Panc1 (cell line): ENCODE data around the gene C14orf93. TPM values are rescaled to one million over a fixed set of nuclear protein-coding genes. Genes with fewer than 3 reads are reported as not detected.

Experiments
- ATAC-seq: fragments of 200-7000 bp; cut with Tn5 transposase; 2 replicates; pipeline ENCODE4 v1.9.1; 2020; ENCODE audit warnings: mild to moderate bottlenecking, moderate library complexity
- BruUV-seq: library from RNA; stranded (reverse); fragments of 400-500 nt; replicated peaks from 2 replicates; lab custom pipeline; 2021; lab: Mats Ljungman, UMichigan
- CTCF ChIA-PET: fragments of 300-600 bp; sonication (Branson Sonifier 250); formaldehyde crosslinking; loops from one replicate; lab custom pipeline; 2022; ENCODE audit warnings: antibody characterized with exemption; lab: Charles Lee
- POLR2A ChIA-PET: fragments of 300-600 bp; sonication (Branson Sonifier 250); formaldehyde crosslinking; loops from one replicate; lab custom pipeline; 2022; ENCODE audit warnings: antibody characterized with exemption; lab: Charles Lee
- DNase-seq: peaks from one replicate; pipeline ENCODE4 v3.0.0-alpha.2; 2010; ENCODE audit warnings: low read depth, low spot score
- H3K27ac ChIP-seq: 2 replicates; pipeline ENCODE4 v1.5.1; 2011; ENCODE audit warnings: mild to moderate bottlenecking, low read length, inconsistent platforms
- H3K27me3 ChIP-seq: fragments of 200-500 bp; sonication (Bioruptor generic); 2 replicates; pipeline ENCODE4 v1.6.0; 2014; ENCODE audit warnings: low read length, inconsistent platforms; ENCODE audit not compliant: control insufficient read depth, insufficient read depth
- H3K36me3 ChIP-seq: fragments of 200-500 bp; sonication (Bioruptor generic); 2 replicates; pipeline ENCODE4 v1.5.1; 2014; ENCODE audit warnings: inconsistent platforms, mild to moderate bottlenecking, low read length, moderate library complexity; ENCODE audit not compliant: control insufficient read depth, insufficient read depth
- H3K4me1 ChIP-seq: 2 replicates; pipeline ENCODE4 v1.5.1; 2011; ENCODE audit warnings: inconsistent platforms, mild to moderate bottlenecking, low read length, moderate library complexity; ENCODE audit not compliant: control insufficient read depth, insufficient read depth
- H3K4me3 ChIP-seq, 2 experiments: 2 replicates each; pipeline ENCODE4 v1.5.1; 2011 to 2012; ENCODE audit warnings: low read depth in 2 of 2, low read length in 2 of 2, mild to moderate bottlenecking in 2 of 2, inconsistent platforms in 1 of 2, moderate library complexity in 1 of 2
- H3K9me3 ChIP-seq: fragments of 200-500 bp; sonication (Bioruptor generic); 2 replicates; pipeline ENCODE4 v1.5.1; 2014; ENCODE audit warnings: low read depth, mild to moderate bottlenecking, inconsistent platforms, low read length, moderate library complexity; ENCODE audit not compliant: control insufficient read depth, insufficient read depth
- POLR2AphosphoS5 ChIP-seq: IDR thresholded peaks from 2 replicates; pipeline ENCODE4 v1.6.1; 2012; ENCODE audit warnings: mild to moderate bottlenecking, low read depth, low read length, moderate library complexity
- SIN3A ChIP-seq: IDR thresholded peaks from 2 replicates; pipeline ENCODE4 v1.6.1; 2012; ENCODE audit warnings: low read depth, mild to moderate bottlenecking, low read length, moderate library complexity, borderline replicate concordance; ENCODE audit not compliant: insufficient read depth
- TCF7L2 ChIP-seq: IDR thresholded peaks from 2 replicates; pipeline ENCODE4 v1.6.1; 2011; ENCODE audit warnings: mild to moderate bottlenecking, low read depth, low read length, inconsistent platforms
- in situ Hi-C: cut with HindIII; loops from 2 replicates; pipeline ENCODE4 v1.10.0; 2016; ENCODE audit warnings: low sequenced_read_pairs, low pct_unique_long_range_greater_than_20kb
- intact Hi-C: fragments of 100-400 bp; cut with micrococcal nuclease; formaldehyde crosslinking; loops from one replicate; pipeline ENCODE4 v1.10.0; 2022; ENCODE audit not compliant: unreplicated experiment
- total RNA-seq: library from RNA; stranded (reverse); gene quantifications from one replicate; pipeline ENCODE4 v1.2.1, GENCODE V29; 2021; ENCODE audit not compliant: unreplicated experiment
- TF ChIP-seq, protein P1 (sequence below): fragments of 450-650 bp; IDR thresholded peaks from 2 replicates; pipeline ENCODE4 v1.5.1; 2017; ENCODE audit warnings: mild to moderate bottlenecking
- TF ChIP-seq, protein P2 (sequence below), 2 experiments: IDR thresholded peaks; 2 replicates each; pipeline ENCODE4 v1.6.1; 2011 to 2012; ENCODE audit warnings: low read depth in 2 of 2, control low read depth in 1 of 2, low read length in 1 of 2, mild to moderate bottlenecking in 1 of 2, moderate library complexity in 1 of 2; ENCODE audit not compliant: insufficient read depth in 1 of 2

C14orf93 gene
- total RNA-seq, 1 experiment from 2014 or later: 5.6 TPM

DNA sequence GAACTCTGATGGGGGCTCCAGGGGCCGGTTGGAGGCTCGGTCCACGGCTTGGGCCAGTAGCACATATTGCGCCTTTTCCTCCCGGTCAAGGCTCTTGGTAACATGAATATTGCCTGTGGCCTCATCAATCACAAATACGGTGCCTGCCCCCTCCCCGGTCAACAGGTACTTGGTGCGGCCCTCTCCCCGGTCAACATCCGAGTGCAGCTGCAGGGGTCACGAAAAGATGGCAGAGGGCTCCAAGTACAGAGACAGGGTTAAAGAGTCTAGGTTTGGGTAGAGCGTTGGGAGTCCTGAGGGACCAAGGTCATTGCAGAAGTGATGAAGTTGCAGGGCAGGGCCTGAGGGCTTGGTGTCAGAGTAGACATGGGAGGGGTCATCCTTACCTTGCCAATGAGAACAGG, 45.2 kb upstream of the C14orf93 start:
- in situ Hi-C loops: no loop called here
- POLR2A ChIA-PET: interaction anchor here (0.7 kb wide), 1 partner anchor 25 kb away, joined by 4 read pairs; no protein-coding TSS in a partner anchor
- TF ChIP-seq POLR2AphosphoS5 (no peak), TCF7L2 (no peak), SIN3A (no peak)
- TF ChIP-seq, protein P1, sequence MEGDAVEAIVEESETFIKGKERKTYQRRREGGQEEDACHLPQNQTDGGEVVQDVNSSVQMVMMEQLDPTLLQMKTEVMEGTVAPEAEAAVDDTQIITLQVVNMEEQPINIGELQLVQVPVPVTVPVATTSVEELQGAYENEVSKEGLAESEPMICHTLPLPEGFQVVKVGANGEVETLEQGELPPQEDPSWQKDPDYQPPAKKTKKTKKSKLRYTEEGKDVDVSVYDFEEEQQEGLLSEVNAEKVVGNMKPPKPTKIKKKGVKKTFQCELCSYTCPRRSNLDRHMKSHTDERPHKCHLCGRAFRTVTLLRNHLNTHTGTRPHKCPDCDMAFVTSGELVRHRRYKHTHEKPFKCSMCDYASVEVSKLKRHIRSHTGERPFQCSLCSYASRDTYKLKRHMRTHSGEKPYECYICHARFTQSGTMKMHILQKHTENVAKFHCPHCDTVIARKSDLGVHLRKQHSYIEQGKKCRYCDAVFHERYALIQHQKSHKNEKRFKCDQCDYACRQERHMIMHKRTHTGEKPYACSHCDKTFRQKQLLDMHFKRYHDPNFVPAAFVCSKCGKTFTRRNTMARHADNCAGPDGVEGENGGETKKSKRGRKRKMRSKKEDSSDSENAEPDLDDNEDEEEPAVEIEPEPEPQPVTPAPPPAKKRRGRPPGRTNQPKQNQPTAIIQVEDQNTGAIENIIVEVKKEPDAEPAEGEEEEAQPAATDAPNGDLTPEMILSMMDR: no peak
- TF ChIP-seq, protein P2, sequence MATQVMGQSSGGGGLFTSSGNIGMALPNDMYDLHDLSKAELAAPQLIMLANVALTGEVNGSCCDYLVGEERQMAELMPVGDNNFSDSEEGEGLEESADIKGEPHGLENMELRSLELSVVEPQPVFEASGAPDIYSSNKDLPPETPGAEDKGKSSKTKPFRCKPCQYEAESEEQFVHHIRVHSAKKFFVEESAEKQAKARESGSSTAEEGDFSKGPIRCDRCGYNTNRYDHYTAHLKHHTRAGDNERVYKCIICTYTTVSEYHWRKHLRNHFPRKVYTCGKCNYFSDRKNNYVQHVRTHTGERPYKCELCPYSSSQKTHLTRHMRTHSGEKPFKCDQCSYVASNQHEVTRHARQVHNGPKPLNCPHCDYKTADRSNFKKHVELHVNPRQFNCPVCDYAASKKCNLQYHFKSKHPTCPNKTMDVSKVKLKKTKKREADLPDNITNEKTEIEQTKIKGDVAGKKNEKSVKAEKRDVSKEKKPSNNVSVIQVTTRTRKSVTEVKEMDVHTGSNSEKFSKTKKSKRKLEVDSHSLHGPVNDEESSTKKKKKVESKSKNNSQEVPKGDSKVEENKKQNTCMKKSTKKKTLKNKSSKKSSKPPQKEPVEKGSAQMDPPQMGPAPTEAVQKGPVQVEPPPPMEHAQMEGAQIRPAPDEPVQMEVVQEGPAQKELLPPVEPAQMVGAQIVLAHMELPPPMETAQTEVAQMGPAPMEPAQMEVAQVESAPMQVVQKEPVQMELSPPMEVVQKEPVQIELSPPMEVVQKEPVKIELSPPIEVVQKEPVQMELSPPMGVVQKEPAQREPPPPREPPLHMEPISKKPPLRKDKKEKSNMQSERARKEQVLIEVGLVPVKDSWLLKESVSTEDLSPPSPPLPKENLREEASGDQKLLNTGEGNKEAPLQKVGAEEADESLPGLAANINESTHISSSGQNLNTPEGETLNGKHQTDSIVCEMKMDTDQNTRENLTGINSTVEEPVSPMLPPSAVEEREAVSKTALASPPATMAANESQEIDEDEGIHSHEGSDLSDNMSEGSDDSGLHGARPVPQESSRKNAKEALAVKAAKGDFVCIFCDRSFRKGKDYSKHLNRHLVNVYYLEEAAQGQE (IDR thresholded peaks at IDR 0.05; ENCODE audit: insufficient read depth in 1 of 2, low read depth in 2 of 2, low read length in 1 of 2): no peak
- intact Hi-C loops: loop anchor here (5.0 kb wide), 1 partner anchor 123 kb away; no protein-coding TSS in a partner anchor
- Histone ChIP-seq H3K4me3 (no peak overlapping the region), H3K9me3 (no peaks in the 10 kb centered on the region), H3K27ac (no peak overlapping the region), H3K4me1 (peaks cover 3% of the 10 kb centered on the region), H3K36me3 (no peaks in the 10 kb centered on the region), H3K27me3 (no peaks in the 10 kb centered on the region)
- CTCF ChIA-PET: interaction anchor here (0.6 to 2.6 kb wide), 5 partner anchors 61 to 182 kb away, joined by 3 to 12 read pairs (median 4); no protein-coding TSS in a partner anchor
- BruUV-seq: no TSS peak
- ATAC-seq (no peak), DNase-seq (no peak)

DNA sequence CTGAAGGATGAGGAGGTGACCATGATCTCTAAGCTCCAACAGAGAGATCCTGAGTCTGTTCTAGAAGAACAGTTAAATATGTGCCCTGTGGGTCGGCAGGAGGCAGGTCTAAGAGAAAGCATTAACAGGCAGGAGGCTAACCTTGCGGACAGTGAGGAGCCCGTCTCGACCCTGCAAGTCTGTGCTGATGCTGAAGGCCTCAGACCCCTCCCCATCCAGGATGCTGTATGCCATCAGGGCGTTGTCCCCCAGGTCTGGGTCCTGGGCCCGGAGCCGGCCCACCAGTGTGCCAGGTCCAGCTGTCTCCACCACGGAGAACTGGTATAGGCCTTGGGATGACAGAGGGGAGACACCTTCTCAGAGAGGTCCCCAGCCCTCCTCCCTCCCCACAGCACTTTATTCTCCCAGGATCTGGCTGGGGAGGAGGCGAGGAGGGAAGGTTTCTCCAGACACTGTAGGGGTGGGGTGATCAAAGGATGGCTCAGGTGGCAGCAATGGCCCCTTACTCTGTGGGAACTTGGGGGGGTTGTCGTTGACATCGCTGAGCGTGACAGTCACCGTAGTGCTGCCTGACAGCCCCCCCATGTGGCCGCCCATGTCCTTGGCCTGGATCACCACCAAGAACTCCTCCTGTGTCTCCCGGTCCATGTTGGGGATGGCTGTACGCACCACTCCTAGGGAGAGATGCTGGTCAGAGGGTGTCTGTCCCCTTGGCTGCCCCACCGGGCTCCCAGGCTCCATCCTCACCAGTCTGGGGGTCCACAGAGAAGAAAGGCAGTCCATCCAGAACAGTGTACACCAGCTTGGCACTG, 44.3 kb upstream of the C14orf93 start:
- no peak for ATAC-seq
- POLR2A ChIA-PET: no interaction called here

More for the DNA sequence above, 44.3 kb upstream of the C14orf93 start:
- BruUV-seq: no TSS peak
- DNase-seq: no peak
- intact Hi-C loops: no loop called here
- CTCF ChIA-PET: interaction anchor here (1.0 to 2.6 kb wide), 2 partner anchors 68 kb away, joined by 3 to 12 read pairs; no protein-coding TSS in a partner anchor
- Histone ChIP-seq H3K27ac (no peak overlapping the region), H3K4me3 (no peak overlapping the region), H3K4me1 (peaks cover 3% of the 10 kb centered on the region), H3K27me3 (no peaks in the 10 kb centered on the region), H3K9me3 (no peaks in the 10 kb centered on the region), H3K36me3 (no peaks in the 10 kb centered on the region)
- TF ChIP-seq, protein P1: peak; percentile 46
- TF ChIP-seq, protein P2 (IDR thresholded peaks at IDR 0.05; ENCODE audit: insufficient read depth in 1 of 2, low read depth in 2 of 2, low read length in 1 of 2): no peak
- in situ Hi-C loops: no loop called here
